Caco-2 (cell line): ENCODE data around the gene ZFHX3. TPM values are rescaled to one million over a fixed set of nuclear protein-coding genes. Genes with fewer than 3 reads are reported as not detected.

Experiments used
- BruUV-seq: library from RNA; stranded (reverse); fragments of 400-500 nt; replicated peaks from 2 replicates; lab custom pipeline; 2021; lab: Mats Ljungman, UMichigan
- CTCF ChIA-PET: fragments of 300-600 bp; sonication (Branson Sonifier 250); formaldehyde crosslinking; loops from one replicate; lab custom pipeline; 2022; ENCODE audit warnings: antibody characterized with exemption; lab: Charles Lee
- POLR2A ChIA-PET: fragments of 300-600 bp; sonication (Branson Sonifier 250); formaldehyde crosslinking; loops from one replicate; lab custom pipeline; 2022; ENCODE audit warnings: antibody characterized with exemption; lab: Charles Lee
- DNase-seq, 2 experiments: peaks; one replicate each; pipeline versions ENCODE4 v3.0.0 to v3.0.0-alpha.2; 2020 to 2022
- H3K27me3 ChIP-seq: replicated peaks from 2 replicates; pipeline ENCODE4 v1.6.0; 2011; ENCODE audit warnings: low read length; ENCODE audit not compliant: control insufficient read depth, insufficient read depth
- H3K36me3 ChIP-seq: 2 replicates; pipeline ENCODE4 v1.5.1; 2011; ENCODE audit warnings: low read length; ENCODE audit not compliant: control insufficient read depth, insufficient read depth
- H3K4me1 ChIP-seq: fragments of 250-450 bp; sonication (Bioruptor Pico); 2 replicates; pipeline ENCODE4 v1.5.1; 2020; ENCODE audit warnings: mild to moderate bottlenecking
- H3K4me3 ChIP-seq: 2 replicates; pipeline ENCODE4 v1.5.1; 2011; ENCODE audit warnings: low read depth, mild to moderate bottlenecking, control low read depth, low read length
- H3K9me3 ChIP-seq: fragments of 250-450 bp; sonication (Bioruptor Pico); 2 replicates; pipeline ENCODE4 v1.5.1; 2020; ENCODE audit warnings: mild to moderate bottlenecking, moderate library complexity
- H3K27ac Mint-ChIP-seq: one replicate; pipeline ENCODE4 v1.8.0; 2022; ENCODE audit warnings: mixed read lengths; ENCODE audit not compliant: unreplicated experiment
- H3K27me3 Mint-ChIP-seq: one replicate; pipeline ENCODE4 v1.8.0; 2022; ENCODE audit warnings: mixed read lengths; ENCODE audit not compliant: insufficient read depth, unreplicated experiment
- H3K36me3 Mint-ChIP-seq: one replicate; pipeline ENCODE4 v1.8.0; 2022; ENCODE audit warnings: mild to moderate bottlenecking, mixed read lengths; ENCODE audit not compliant: insufficient read depth, unreplicated experiment
- H3K4me1 Mint-ChIP-seq: one replicate; pipeline ENCODE4 v1.8.0; 2022; ENCODE audit warnings: low read depth, mixed read lengths; ENCODE audit not compliant: unreplicated experiment
- H3K4me3 Mint-ChIP-seq: one replicate; pipeline ENCODE4 v1.8.0; 2022; ENCODE audit warnings: mild to moderate bottlenecking, moderate library complexity, mixed read lengths; ENCODE audit not compliant: unreplicated experiment
- H3K9me3 Mint-ChIP-seq: one replicate; pipeline ENCODE4 v1.8.0; 2022; ENCODE audit warnings: mixed read lengths; ENCODE audit not compliant: unreplicated experiment
- CTCF ChIP-seq, 2 experiments: fragments of 200-600 bp in 1 of 2; IDR thresholded peaks; 1 replicate in 1 of 2; 2 replicates in 1 of 2; pipeline versions ENCODE4 v1.5.1 to v1.8.0; 2011 to 2022; ENCODE audit warnings: antibody characterized with exemption in 1 of 2, control low read depth in 1 of 2, inconsistent platforms in 1 of 2, low read depth in 1 of 2, low read length in 1 of 2, mild to moderate bottlenecking in 1 of 2, moderate library complexity in 1 of 2; ENCODE audit not compliant: insufficient read depth in 1 of 2, severe bottlenecking in 1 of 2, unreplicated experiment in 1 of 2
- intact Hi-C: fragments of 100-400 bp; cut with micrococcal nuclease; formaldehyde crosslinking; loops from one replicate; pipeline ENCODE4 v1.10.0; 2022; ENCODE audit not compliant: unreplicated experiment
- total RNA-seq: library from RNA; stranded (reverse); gene quantifications from 2 replicates; pipeline ENCODE4 v1.2.3, GENCODE V29; 2022

ZFHX3 gene
- total RNA-seq, 1 experiment from 2014 or later = 39.9 TPM

- Mint-ChIP-seq H3K4me1 (no peaks in the 10 kb centered on the region), H3K27me3 (no peaks in the 10 kb centered on the region), H3K4me3 (no peak overlapping the region), H3K9me3 (no peaks in the 10 kb centered on the region), H3K27ac (no peak overlapping the region), H3K36me3 (peaks cover 73% of the 10 kb centered on the region)
- no peak overlapping the region for H3K4me3 ChIP-seq
- no peak for TF ChIP-seq CTCF (IDR thresholded peaks at IDR 0.05; ENCODE audit: insufficient read depth in 1 of 2, low read depth in 1 of 2, low read length in 1 of 2, severe bottlenecking in 1 of 2, unreplicated experiment in 1 of 2)
- intact Hi-C loops = no loop called here
- peaks cover 2% of the 10 kb centered on the region for H3K36me3 ChIP-seq
- no peaks in the 10 kb centered on the region for H3K4me1 ChIP-seq
- H3K9me3 ChIP-seq = no peaks in the 10 kb centered on the region
- BruUV-seq = no TSS peak
- CTCF ChIA-PET = no interaction called here
- H3K27me3 ChIP-seq = no peaks in the 10 kb centered on the region
- POLR2A ChIA-PET = no interaction called here
- DNase-seq = no peak
Measured at GRCh38 chr16:72800524-72801161, 247.3 kb downstream of the ZFHX3 start.

DNA sequence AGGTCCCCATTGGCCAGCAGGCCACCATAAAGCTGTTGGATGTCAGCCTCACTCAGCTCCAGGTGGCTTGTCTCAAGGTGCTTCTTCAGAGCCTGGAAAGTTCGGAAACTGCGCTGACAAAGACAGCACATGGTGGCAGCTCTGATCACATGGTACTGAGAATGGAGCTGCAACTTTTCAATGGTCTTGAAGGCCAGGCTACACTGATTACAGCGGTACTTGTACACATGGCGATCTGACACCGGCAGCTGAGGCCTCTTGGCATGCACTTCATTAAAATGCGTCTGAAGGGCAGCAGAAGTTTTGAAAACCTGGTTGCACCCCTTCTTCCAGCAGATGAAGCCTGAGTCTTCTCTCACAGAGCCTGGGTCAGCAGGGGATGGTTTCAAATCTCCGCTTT, 249.7 kb downstream of the ZFHX3 start:
- no TSS peak for BruUV-seq
- no peaks in the 10 kb centered on the region for H3K9me3 Mint-ChIP-seq
- no peak for DNase-seq
- peaks cover 76% of the 10 kb centered on the region for H3K36me3 Mint-ChIP-seq
- H3K27me3 ChIP-seq = no peaks in the 10 kb centered on the region
- no peak overlapping the region for H3K4me3 ChIP-seq
- no peak for TF ChIP-seq CTCF (IDR thresholded peaks at IDR 0.05; ENCODE audit: insufficient read depth in 1 of 2, low read depth in 1 of 2, low read length in 1 of 2, severe bottlenecking in 1 of 2, unreplicated experiment in 1 of 2)
- no peaks in the 10 kb centered on the region for H3K4me1 ChIP-seq
- intact Hi-C loops = no loop called here
- no peaks in the 10 kb centered on the region for H3K27me3 Mint-ChIP-seq
- POLR2A ChIA-PET = no interaction called here
- no peak overlapping the region for H3K27ac Mint-ChIP-seq
- no peaks in the 10 kb centered on the region for H3K9me3 ChIP-seq
- H3K36me3 ChIP-seq = peaks cover 2% of the 10 kb centered on the region
- no peak overlapping the region for H3K4me3 Mint-ChIP-seq
- CTCF ChIA-PET = no interaction called here
- H3K4me1 Mint-ChIP-seq = no peaks in the 10 kb centered on the region

GRCh38 chr16:72797621-72798020, 250.3 kb downstream of the ZFHX3 start:
- CTCF ChIA-PET = no interaction called here
- Histone ChIP-seq H3K27me3 (no peaks in the 10 kb centered on the region), H3K36me3 (peaks cover 2% of the 10 kb centered on the region), H3K9me3 (no peaks in the 10 kb centered on the region), H3K4me1 (no peaks in the 10 kb centered on the region), H3K4me3 (no peak overlapping the region)
- no peak for DNase-seq
- TF ChIP-seq CTCF (IDR thresholded peaks at IDR 0.05; ENCODE audit: insufficient read depth in 1 of 2, low read depth in 1 of 2, low read length in 1 of 2, severe bottlenecking in 1 of 2, unreplicated experiment in 1 of 2) = no peak
- no TSS peak for BruUV-seq
- H3K36me3 Mint-ChIP-seq = peaks cover 71% of the 10 kb centered on the region
- H3K9me3 Mint-ChIP-seq = no peaks in the 10 kb centered on the region
- H3K27me3 Mint-ChIP-seq = no peaks in the 10 kb centered on the region
- no peak overlapping the region for H3K27ac Mint-ChIP-seq
- POLR2A ChIA-PET = no interaction called here
- H3K4me1 Mint-ChIP-seq = no peaks in the 10 kb centered on the region
- H3K4me3 Mint-ChIP-seq = no peak overlapping the region
- intact Hi-C loops = no loop called here
